Astrocyte of the cerebellum (primary cell): ENCODE data around the gene SCYGR1.

Source experiments
- DNase-seq: peaks from one replicate; pipeline ENCODE4 v3.0.0-alpha.2; 2011; ENCODE audit warnings: low read depth
- H3K4me3 ChIP-seq: 2 replicates; pipeline ENCODE4 v1.5.1; 2011; ENCODE audit warnings: mild to moderate bottlenecking, low read depth, low read length, moderate library complexity
- CTCF ChIP-seq: IDR thresholded peaks from 2 replicates; pipeline ENCODE4 v1.5.1; 2012; ENCODE audit warnings: low read length, low read depth, moderate library complexity, mild to moderate bottlenecking; ENCODE audit errors: missing control alignments
- in situ Hi-C: cut with HindIII; loops from 2 replicates; pipeline ENCODE4 v1.10.0; 2017; ENCODE audit warnings: low sequenced_read_pairs

SCYGR1 gene

GRCh38 chr2:227374158-227374557 lies 13.6 kb downstream of the SCYGR1 start:
- no peak for TF ChIP-seq CTCF
- in situ Hi-C loops: no loop called here
- peak; percentile 76 for DNase-seq
- H3K4me3 ChIP-seq: no peak overlapping the region

GRCh38 chr2:227373389-227373788 lies 14.4 kb downstream of the SCYGR1 start:
- no peak for DNase-seq
- no peak for TF ChIP-seq CTCF
- in situ Hi-C loops: no loop called here
- no peak overlapping the region for H3K4me3 ChIP-seq

- no peak overlapping the region for H3K4me3 ChIP-seq
- peak; percentile 67 for DNase-seq
These were observed 16.9 kb downstream of the SCYGR1 start for GRCh38 chr2:227370791-227371312.

GRCh38 chr2:227370092-227370491 lies 17.7 kb downstream of the SCYGR1 start:
- no peak for TF ChIP-seq CTCF
- in situ Hi-C loops: no loop called here
- no peak for DNase-seq
- H3K4me3 ChIP-seq: no peak overlapping the region

More at GRCh38 chr2:227370791-227371312, 16.9 kb downstream of the SCYGR1 start:
- TF ChIP-seq CTCF: no peak
- in situ Hi-C loops: no loop called here

GRCh38 chr2:227368574-227368973 lies 19.2 kb downstream of the SCYGR1 start:
- TF ChIP-seq CTCF: no peak
- DNase-seq: no peak
- in situ Hi-C loops: no loop called here
- H3K4me3 ChIP-seq: no peak overlapping the region

GRCh38 chr2:227367427-227367795 lies 20.3 kb downstream of the SCYGR1 start:
- H3K4me3 ChIP-seq: no peak overlapping the region
- in situ Hi-C loops: no loop called here
- no peak for TF ChIP-seq CTCF
- DNase-seq: no peak
